ENCODE results near the gene TDRKH.

The TDRKH gene

DNA sequence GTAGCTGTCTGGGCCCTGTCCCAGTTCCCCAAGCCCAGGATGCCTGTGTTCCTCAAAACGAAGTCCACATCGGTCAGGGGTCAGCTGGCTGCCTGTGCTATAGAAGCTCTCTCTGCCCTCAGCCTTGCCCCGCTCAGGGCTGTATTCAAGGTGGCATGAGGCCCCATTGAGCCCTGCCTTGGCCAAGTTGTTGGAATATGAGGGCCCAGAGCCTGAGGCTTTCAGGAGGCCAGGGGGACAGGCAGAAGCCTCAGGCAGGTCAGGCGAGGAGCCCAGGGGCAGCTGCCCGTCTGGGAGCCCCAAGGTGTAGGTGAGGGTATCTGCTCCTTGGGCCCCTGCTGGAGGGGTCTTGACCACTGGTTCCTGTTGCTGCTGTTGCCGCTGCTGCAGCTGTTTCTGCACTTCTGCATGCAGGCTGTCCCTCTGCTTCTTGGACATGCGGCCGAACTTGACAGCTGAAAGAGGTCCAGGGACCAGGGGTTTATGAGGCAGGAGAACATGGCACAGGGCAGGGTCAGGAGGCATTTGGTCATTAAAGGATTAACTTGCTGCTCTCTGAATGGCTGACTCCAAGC, 24.8 kb upstream of the TDRKH start:
- Mint-ChIP-seq H3K9me3 (no peaks in the 10 kb centered on the region), H3K4me3 (peak overlapping the region; percentile 75), H3K27ac (peak overlapping the region; percentile 86), H3K36me3 (peaks cover 66% of the 10 kb centered on the region), H3K4me1 (peaks cover 84% of the 10 kb centered on the region)
- DNase-seq (ENCODE audit: low spot score in 2 of 2) (no peak), ATAC-seq (no peak)

- H3K9me3 Mint-ChIP-seq, result no peaks in the 10 kb centered on the region
- peak overlapping the region; percentile 86 for H3K27ac Mint-ChIP-seq
- peaks cover 81% of the 10 kb centered on the region for H3K4me1 Mint-ChIP-seq
- DNase-seq (ENCODE audit: low spot score in 2 of 2) (no peak), ATAC-seq (no peak)
- no peak overlapping the region for H3K4me3 Mint-ChIP-seq
- H3K36me3 Mint-ChIP-seq, result peaks cover 71% of the 10 kb centered on the region
Observed at GRCh38 chr1:151814426-151814825, 24.1 kb upstream of the TDRKH start.

GRCh38 chr1:151813271-151813977, 23.1 kb upstream of the TDRKH start:
- Mint-ChIP-seq H3K4me3 (no peak overlapping the region), H3K36me3 (peaks cover 78% of the 10 kb centered on the region), H3K4me1 (peaks cover 71% of the 10 kb centered on the region), H3K9me3 (no peaks in the 10 kb centered on the region), H3K27ac (peak overlapping the region; percentile 86)
- ATAC-seq, result no peak
- no peak for DNase-seq (ENCODE audit: low spot score in 2 of 2)

DNA sequence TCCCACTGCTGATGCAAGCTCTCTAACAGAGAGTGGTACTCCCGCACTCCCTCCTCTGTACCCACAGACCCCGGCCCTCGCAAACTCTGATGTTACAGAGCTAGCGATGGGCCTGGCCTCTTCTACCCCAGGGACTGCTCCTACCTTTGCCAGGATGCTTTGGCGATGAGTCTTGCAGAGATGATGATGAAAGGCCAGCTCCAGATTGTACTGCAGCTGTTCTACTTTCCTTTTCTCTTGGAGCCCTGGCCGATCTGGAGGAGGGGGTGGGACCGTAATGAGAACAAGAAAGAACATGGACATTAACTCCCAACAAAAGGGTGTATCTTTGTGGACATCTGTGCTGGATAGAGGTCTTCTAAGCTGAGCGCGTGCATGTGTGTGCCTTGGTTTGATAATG, 20.9 kb upstream of the TDRKH start:
- Mint-ChIP-seq H3K4me1 (peaks cover 49% of the 10 kb centered on the region), H3K4me3 (no peak overlapping the region), H3K36me3 (peaks cover 80% of the 10 kb centered on the region), H3K27ac (peak overlapping the region; percentile 60), H3K9me3 (no peaks in the 10 kb centered on the region)
- ATAC-seq (no peak), DNase-seq (ENCODE audit: low spot score in 2 of 2) (no peak)

DNA sequence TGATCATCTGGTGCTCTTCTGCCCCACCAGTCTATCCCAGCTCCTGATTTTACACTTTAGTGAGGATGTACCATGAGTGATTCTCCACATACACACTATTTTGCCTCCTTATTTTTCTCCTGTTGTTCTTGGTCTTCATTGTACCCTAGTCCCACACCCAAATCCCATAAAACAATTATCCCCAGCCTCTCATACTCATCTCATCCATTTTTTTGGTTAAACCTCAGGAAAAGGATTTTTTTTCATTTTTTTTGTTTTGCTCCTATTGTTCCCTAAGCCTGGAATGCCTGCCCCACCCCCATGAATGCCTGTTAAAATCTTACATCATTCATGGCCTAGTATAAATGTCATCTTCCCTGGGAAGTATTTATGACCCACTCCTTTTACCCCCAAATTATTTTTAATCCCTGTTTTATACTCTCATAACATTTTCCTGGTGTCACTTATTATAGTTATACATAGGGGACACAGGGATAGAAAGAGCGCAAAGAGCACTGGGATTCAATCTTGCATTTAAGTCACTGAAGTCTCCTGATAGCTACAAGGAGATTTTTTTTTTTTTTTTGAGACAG, 19.8 kb upstream of the TDRKH start:
- Mint-ChIP-seq H3K4me3 (no peak overlapping the region), H3K4me1 (peaks cover 38% of the 10 kb centered on the region), H3K9me3 (no peaks in the 10 kb centered on the region), H3K36me3 (peaks cover 70% of the 10 kb centered on the region), H3K27ac (peak overlapping the region; percentile 43)
- no peak for DNase-seq (ENCODE audit: low spot score in 2 of 2)
- ATAC-seq, result no peak

- peak overlapping the region; percentile 43 for H3K27ac Mint-ChIP-seq
- no peak for ATAC-seq
Observed at GRCh38 chr1:151809290-151809984, 19.1 kb upstream of the TDRKH start.

GRCh38 chr1:151807766-151808165, 17.5 kb upstream of the TDRKH start:
- Mint-ChIP-seq H3K4me1 (peaks cover 37% of the 10 kb centered on the region), H3K9me3 (no peaks in the 10 kb centered on the region), H3K4me3 (no peak overlapping the region), H3K27ac (peak overlapping the region; percentile 43), H3K36me3 (peaks cover 51% of the 10 kb centered on the region)
- no peak for ATAC-seq
- DNase-seq (ENCODE audit: low spot score in 2 of 2), result no peak

More at GRCh38 chr1:151809290-151809984, 19.1 kb upstream of the TDRKH start:
- Mint-ChIP-seq H3K4me1 (peaks cover 35% of the 10 kb centered on the region), H3K4me3 (no peak overlapping the region), H3K9me3 (no peaks in the 10 kb centered on the region), H3K36me3 (peaks cover 64% of the 10 kb centered on the region)
- DNase-seq (ENCODE audit: low spot score in 2 of 2), result no peak

- Mint-ChIP-seq H3K9me3 (no peaks in the 10 kb centered on the region), H3K27ac (peak overlapping the region; percentile 43), H3K4me1 (peaks cover 33% of the 10 kb centered on the region), H3K36me3 (peaks cover 44% of the 10 kb centered on the region), H3K4me3 (no peak overlapping the region)
- DNase-seq (ENCODE audit: low spot score in 2 of 2) (no peak), ATAC-seq (no peak)
Observed at GRCh38 chr1:151807131-151807530, 16.8 kb upstream of the TDRKH start.

DNA sequence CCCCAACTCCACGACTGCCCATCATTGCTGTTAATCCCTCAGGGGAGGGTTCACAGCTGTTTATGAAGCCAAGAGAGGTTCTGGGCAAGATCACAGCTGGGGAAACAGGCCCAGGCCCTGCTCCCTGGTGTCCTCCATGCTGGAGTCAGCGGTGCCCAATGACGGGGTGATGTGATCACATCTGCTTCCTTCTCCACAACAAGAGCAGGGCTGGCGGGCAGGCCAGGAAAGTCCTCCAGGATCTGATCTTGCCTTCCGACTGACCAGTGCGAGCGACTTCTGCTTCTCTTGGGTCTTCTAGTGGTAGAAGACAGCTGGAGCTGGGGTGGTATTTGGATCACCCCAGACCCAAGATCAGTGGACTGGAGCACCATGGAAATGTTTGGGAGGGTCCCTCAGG, 15.9 kb upstream of the TDRKH start:
- Mint-ChIP-seq H3K4me3 (no peak overlapping the region), H3K36me3 (peaks cover 35% of the 10 kb centered on the region), H3K9me3 (no peaks in the 10 kb centered on the region), H3K4me1 (peaks cover 30% of the 10 kb centered on the region), H3K27ac (peak overlapping the region; percentile 43)
- ATAC-seq, result no peak
- no peak for DNase-seq (ENCODE audit: low spot score in 2 of 2)

GRCh38 chr1:151805066-151805820, 14.9 kb upstream of the TDRKH start, which contains the start of gene LINGO4:
Gene LINGO4 (minus strand): TSS chr1:151805419. CDS start chr1:151802704, 2,715 bp downstream.
- Mint-ChIP-seq H3K4me3 (no peak within 1 kb of the TSS), H3K27ac (peak within 1 kb of the TSS; percentile 43), H3K4me1 (peaks cover 33% of the 10 kb centered on the region), H3K36me3 (peaks cover 26% of the 10 kb centered on the region), H3K9me3 (no peaks in the 10 kb centered on the region)
- ATAC-seq (no peak), DNase-seq (ENCODE audit: low spot score in 2 of 2) (no peak)

DNA sequence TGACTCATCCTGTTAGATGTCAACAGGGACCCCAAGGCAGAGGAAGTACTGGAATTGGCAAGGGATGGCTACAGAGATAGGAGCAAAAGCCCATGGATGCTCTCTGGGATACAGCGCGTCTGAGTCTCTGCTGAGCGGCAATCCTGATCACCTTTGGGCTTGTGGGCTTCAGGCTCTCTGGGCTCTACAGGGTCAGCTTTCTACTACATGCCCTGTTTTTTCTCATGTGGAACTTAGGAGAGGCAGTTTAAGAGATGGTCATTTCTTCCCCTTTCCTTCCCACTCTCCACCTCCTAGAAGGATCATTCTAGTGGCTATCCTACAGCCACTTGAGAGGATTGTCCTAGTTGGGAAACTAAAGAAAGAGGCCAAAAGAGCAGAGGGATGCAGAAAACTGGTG, 13.6 kb upstream of the TDRKH start:
- H3K27ac Mint-ChIP-seq, result peak overlapping the region; percentile 16
- DNase-seq (ENCODE audit: low spot score in 2 of 2) (no peak), ATAC-seq (no peak)
- peaks cover 38% of the 10 kb centered on the region for H3K4me1 Mint-ChIP-seq
- peaks cover 14% of the 10 kb centered on the region for H3K36me3 Mint-ChIP-seq
- no peaks in the 10 kb centered on the region for H3K9me3 Mint-ChIP-seq
- H3K4me3 Mint-ChIP-seq, result no peak overlapping the region

- no peak for DNase-seq (ENCODE audit: low spot score in 2 of 2)
- Mint-ChIP-seq H3K9me3 (no peaks in the 10 kb centered on the region), H3K27ac (peak overlapping the region; percentile 16), H3K4me3 (no peak overlapping the region), H3K4me1 (peaks cover 38% of the 10 kb centered on the region), H3K36me3 (peaks cover 11% of the 10 kb centered on the region)
- ATAC-seq, result no peak
Observed at GRCh38 chr1:151803164-151803563, 12.9 kb upstream of the TDRKH start.

DNA sequence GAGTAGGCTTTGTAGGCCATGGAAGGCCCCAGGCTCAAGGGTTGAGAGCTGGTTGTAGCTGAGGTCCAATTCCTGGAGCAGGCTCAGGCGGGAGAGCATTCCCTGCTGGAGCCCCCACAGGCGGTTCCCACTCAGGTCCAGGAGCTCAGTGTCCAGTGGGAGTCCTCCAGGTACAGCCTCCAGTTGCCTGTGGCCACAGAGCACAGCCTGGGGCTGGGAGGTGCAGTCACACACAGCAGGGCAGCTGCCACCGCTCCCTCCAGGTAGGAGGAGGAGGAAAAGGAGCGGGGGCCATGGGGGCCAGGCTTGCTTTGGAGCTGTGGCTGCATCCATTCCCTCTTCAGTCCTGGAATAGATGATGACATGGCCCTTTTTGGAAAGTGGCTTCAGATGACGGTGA, 12.1 kb upstream of the TDRKH start:
- peaks cover 38% of the 10 kb centered on the region for H3K4me1 Mint-ChIP-seq
- DNase-seq (ENCODE audit: low spot score in 2 of 2) (no peak), ATAC-seq (no peak)
- H3K4me3 Mint-ChIP-seq, result no peak overlapping the region
- peaks cover 3% of the 10 kb centered on the region for H3K36me3 Mint-ChIP-seq
- no peaks in the 10 kb centered on the region for H3K9me3 Mint-ChIP-seq
- H3K27ac Mint-ChIP-seq, result peak overlapping the region; percentile 16

- H3K36me3 Mint-ChIP-seq, result no peaks in the 10 kb centered on the region
- peaks cover 38% of the 10 kb centered on the region for H3K4me1 Mint-ChIP-seq
- no peak for DNase-seq (ENCODE audit: low spot score in 2 of 2)
- no peaks in the 10 kb centered on the region for H3K9me3 Mint-ChIP-seq
- H3K4me3 Mint-ChIP-seq, result no peak overlapping the region
- peak overlapping the region; percentile 16 for H3K27ac Mint-ChIP-seq
- no peak for ATAC-seq
Observed at GRCh38 chr1:151801846-151802245, 11.5 kb upstream of the TDRKH start.

GRCh38 chr1:151801310-151801820, 11.1 kb upstream of the TDRKH start:
- no peak overlapping the region for H3K27ac Mint-ChIP-seq
- peaks cover 38% of the 10 kb centered on the region for H3K4me1 Mint-ChIP-seq
- no peaks in the 10 kb centered on the region for H3K9me3 Mint-ChIP-seq
- no peak for DNase-seq (ENCODE audit: low spot score in 2 of 2)
- H3K36me3 Mint-ChIP-seq, result no peaks in the 10 kb centered on the region
- H3K4me3 Mint-ChIP-seq, result no peak overlapping the region
- no peak for ATAC-seq
